ENCODE measurements around the gene SLC29A3. TPM values are rescaled to one million over a fixed set of nuclear protein-coding genes. Genes with fewer than 3 reads are reported as not detected.

Gene SLC29A3
- total RNA-seq, 1 experiment from 2014 or later: 5.9 TPM

DNA sequence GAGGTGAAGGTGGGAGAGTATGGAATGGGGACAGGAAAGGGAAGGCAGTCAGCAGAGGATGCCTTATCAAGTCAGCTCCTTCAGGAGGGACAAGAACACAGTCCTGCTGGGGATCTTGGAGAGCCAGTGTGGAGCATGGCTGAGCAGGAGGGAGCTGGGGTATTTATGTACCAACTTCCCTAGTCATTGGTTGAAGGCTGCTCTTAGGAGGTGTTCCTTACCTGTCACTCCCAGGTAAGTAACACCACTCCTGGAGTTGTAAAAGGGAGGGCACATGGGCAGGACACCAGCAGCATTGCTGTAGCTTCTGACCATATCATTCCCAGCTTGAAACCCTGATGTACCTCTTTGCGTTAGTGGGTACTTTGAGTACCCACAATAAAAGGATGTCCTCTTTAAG, 29.8 kb downstream of the SLC29A3 start:
- CTCF ChIA-PET: no interaction called here
- Histone ChIP-seq H2AFZ (ENCODE audit: low read depth, low read length, poor library complexity, severe bottlenecking) (no peak overlapping the region), H4K20me1 (ENCODE audit: insufficient read depth) (no peaks in the 10 kb centered on the region), H3K4me3 (replicated peaks in 1 of 2; ENCODE audit: low read depth in 1 of 2, low read length in 2 of 2) (no peak overlapping the region), H3K9me3 (ENCODE audit: control insufficient read depth in 1 of 2, insufficient read depth in 1 of 2, low read depth in 1 of 2, low read length in 2 of 2) (no peaks in the 10 kb centered on the region), H3K79me2 (ENCODE audit: insufficient read depth, low read length) (no peaks in the 10 kb centered on the region), H3K27me3 (ENCODE audit: insufficient read depth, low read length) (no peaks in the 10 kb centered on the region), H3K4me2 (ENCODE audit: low read length) (no peak overlapping the region), H3K4me1 (ENCODE audit: control insufficient read depth in 1 of 2, insufficient read depth in 2 of 2, low read length in 2 of 2) (peaks cover 0 to 8% of the 10 kb centered on the region in 2 experiments; a peak in 3 of 4 replicates), H3K9me2 (ENCODE audit: insufficient read depth) (no peaks in the 10 kb centered on the region), H3K27ac (ENCODE audit: low read depth, low read length) (no peak overlapping the region), H3K9ac (ENCODE audit: low read length) (no peak overlapping the region), H3K36me3 (ENCODE audit: control insufficient read depth in 1 of 2, insufficient read depth in 2 of 2, low read length in 2 of 2) (no peaks in the 10 kb centered on the region)
- RAD21 ChIA-PET (ENCODE audit: low non-redundant PET in 1 of 2, low total read pairs in 2 of 2, uncharacterized antibody in 2 of 2, unreplicated experiment in 2 of 2): no interaction called here
- TF ChIP-seq POLR2A (IDR thresholded peaks at IDR 0.05; ENCODE audit: borderline replicate concordance, extremely low read depth, insufficient read depth, insufficient read length) (no peak), SIN3A (IDR thresholded peaks at IDR 0.05; ENCODE audit: low read depth) (no peak)
- no peak for DNase-seq (ENCODE audit: low read depth, low spot score)
- intact Hi-C loops (cut with micrococcal nuclease): no loop called here
- POLR2A ChIA-PET: no interaction called here
- no peak for ATAC-seq
- BruUV-seq (replicated peaks): no TSS peak

DNA sequence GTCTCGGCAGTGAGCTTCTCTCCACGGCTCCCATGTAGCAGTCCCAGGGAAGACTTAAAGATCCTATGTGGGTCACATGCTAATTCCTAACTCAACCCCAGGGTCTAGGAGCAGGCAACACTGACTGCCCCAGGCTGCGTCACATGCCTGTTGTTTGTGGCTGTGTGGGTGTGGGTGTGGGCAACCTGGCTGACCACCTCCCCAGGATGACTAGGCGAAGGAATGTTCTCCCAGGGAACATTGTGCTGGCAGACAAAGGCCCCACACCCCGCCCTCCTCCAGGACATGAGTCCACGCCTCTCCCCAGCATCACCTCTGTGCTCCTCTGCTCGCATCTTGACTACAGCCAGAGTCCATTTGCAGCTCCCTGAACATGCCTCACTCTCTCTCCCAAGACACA, 30.3 kb downstream of the SLC29A3 start:
- no peaks in the 10 kb centered on the region for H3K79me2 ChIP-seq (ENCODE audit: insufficient read depth, low read length)
- H3K9me3 ChIP-seq (ENCODE audit: control insufficient read depth in 1 of 2, insufficient read depth in 1 of 2, low read depth in 1 of 2, low read length in 2 of 2): no peaks in the 10 kb centered on the region
- CTCF ChIA-PET: no interaction called here
- H3K4me2 ChIP-seq (ENCODE audit: low read length): no peak overlapping the region
- POLR2A ChIA-PET: no interaction called here
- no TSS peak for BruUV-seq (replicated peaks)
- no peaks in the 10 kb centered on the region for H3K9me2 ChIP-seq (ENCODE audit: insufficient read depth)
- H3K27ac ChIP-seq (ENCODE audit: low read depth, low read length): no peak overlapping the region
- H4K20me1 ChIP-seq (ENCODE audit: insufficient read depth): no peaks in the 10 kb centered on the region
- RAD21 ChIA-PET (ENCODE audit: low non-redundant PET in 1 of 2, low total read pairs in 2 of 2, uncharacterized antibody in 2 of 2, unreplicated experiment in 2 of 2): no interaction called here
- no peak overlapping the region for H3K4me3 ChIP-seq (replicated peaks in 1 of 2; ENCODE audit: low read depth in 1 of 2, low read length in 2 of 2)
- intact Hi-C loops (cut with micrococcal nuclease): no loop called here
- H2AFZ ChIP-seq (ENCODE audit: low read depth, low read length, poor library complexity, severe bottlenecking): no peak overlapping the region
- H3K9ac ChIP-seq (ENCODE audit: low read length): no peak overlapping the region
- peak; percentile 64; the same call in 1 of the 2 replicates for ATAC-seq
- no peaks in the 10 kb centered on the region for H3K36me3 ChIP-seq (ENCODE audit: control insufficient read depth in 1 of 2, insufficient read depth in 2 of 2, low read length in 2 of 2)
- no peaks in the 10 kb centered on the region for H3K27me3 ChIP-seq (ENCODE audit: insufficient read depth, low read length)
- no peak for DNase-seq (ENCODE audit: low read depth, low spot score)
- peaks cover 0 to 8% of the 10 kb centered on the region in 2 experiments; a peak in 3 of 4 replicates for H3K4me1 ChIP-seq (ENCODE audit: control insufficient read depth in 1 of 2, insufficient read depth in 2 of 2, low read length in 2 of 2)
- TF ChIP-seq ZNF274 (IDR thresholded peaks at IDR 0.05; ENCODE audit: low read depth, low read length): no peak
- TF ChIP-seq, protein P1, sequence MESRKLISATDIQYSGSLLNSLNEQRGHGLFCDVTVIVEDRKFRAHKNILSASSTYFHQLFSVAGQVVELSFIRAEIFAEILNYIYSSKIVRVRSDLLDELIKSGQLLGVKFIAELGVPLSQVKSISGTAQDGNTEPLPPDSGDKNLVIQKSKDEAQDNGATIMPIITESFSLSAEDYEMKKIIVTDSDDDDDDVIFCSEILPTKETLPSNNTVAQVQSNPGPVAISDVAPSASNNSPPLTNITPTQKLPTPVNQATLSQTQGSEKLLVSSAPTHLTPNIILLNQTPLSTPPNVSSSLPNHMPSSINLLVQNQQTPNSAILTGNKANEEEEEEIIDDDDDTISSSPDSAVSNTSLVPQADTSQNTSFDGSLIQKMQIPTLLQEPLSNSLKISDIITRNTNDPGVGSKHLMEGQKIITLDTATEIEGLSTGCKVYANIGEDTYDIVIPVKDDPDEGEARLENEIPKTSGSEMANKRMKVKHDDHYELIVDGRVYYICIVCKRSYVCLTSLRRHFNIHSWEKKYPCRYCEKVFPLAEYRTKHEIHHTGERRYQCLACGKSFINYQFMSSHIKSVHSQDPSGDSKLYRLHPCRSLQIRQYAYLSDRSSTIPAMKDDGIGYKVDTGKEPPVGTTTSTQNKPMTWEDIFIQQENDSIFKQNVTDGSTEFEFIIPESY (IDR thresholded peaks at IDR 0.05; ENCODE audit: extremely low read depth, insufficient replicate concordance, low read length): no peak
- TF ChIP-seq CEBPB (IDR thresholded peaks at IDR 0.05; ENCODE audit: low read depth): no peak
- no peak for TF ChIP-seq TCF7L2 (IDR thresholded peaks at IDR 0.05; ENCODE audit: borderline replicate concordance, extremely low read depth, insufficient read depth, insufficient read length)
- no peak for TF ChIP-seq EZH2 (IDR thresholded peaks at IDR 0.05)
- no peak for TF ChIP-seq SIN3A (IDR thresholded peaks at IDR 0.05; ENCODE audit: low read depth)
- no peak for TF ChIP-seq SP1 (IDR thresholded peaks at IDR 0.05; ENCODE audit: low read depth)
- no peak for TF ChIP-seq EGR1 (IDR thresholded peaks at IDR 0.05; ENCODE audit: low read depth)
- TF ChIP-seq ELF1 (IDR thresholded peaks at IDR 0.05; ENCODE audit: borderline replicate concordance, low read depth): no peak
- TF ChIP-seq, protein P2, sequence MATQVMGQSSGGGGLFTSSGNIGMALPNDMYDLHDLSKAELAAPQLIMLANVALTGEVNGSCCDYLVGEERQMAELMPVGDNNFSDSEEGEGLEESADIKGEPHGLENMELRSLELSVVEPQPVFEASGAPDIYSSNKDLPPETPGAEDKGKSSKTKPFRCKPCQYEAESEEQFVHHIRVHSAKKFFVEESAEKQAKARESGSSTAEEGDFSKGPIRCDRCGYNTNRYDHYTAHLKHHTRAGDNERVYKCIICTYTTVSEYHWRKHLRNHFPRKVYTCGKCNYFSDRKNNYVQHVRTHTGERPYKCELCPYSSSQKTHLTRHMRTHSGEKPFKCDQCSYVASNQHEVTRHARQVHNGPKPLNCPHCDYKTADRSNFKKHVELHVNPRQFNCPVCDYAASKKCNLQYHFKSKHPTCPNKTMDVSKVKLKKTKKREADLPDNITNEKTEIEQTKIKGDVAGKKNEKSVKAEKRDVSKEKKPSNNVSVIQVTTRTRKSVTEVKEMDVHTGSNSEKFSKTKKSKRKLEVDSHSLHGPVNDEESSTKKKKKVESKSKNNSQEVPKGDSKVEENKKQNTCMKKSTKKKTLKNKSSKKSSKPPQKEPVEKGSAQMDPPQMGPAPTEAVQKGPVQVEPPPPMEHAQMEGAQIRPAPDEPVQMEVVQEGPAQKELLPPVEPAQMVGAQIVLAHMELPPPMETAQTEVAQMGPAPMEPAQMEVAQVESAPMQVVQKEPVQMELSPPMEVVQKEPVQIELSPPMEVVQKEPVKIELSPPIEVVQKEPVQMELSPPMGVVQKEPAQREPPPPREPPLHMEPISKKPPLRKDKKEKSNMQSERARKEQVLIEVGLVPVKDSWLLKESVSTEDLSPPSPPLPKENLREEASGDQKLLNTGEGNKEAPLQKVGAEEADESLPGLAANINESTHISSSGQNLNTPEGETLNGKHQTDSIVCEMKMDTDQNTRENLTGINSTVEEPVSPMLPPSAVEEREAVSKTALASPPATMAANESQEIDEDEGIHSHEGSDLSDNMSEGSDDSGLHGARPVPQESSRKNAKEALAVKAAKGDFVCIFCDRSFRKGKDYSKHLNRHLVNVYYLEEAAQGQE (IDR thresholded peaks at IDR 0.05; ENCODE audit: low read depth): no peak
- TF ChIP-seq, protein P3, sequence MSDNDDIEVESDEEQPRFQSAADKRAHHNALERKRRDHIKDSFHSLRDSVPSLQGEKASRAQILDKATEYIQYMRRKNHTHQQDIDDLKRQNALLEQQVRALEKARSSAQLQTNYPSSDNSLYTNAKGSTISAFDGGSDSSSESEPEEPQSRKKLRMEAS (IDR thresholded peaks at IDR 0.05): no peak
- no peak for TF ChIP-seq SRF (IDR thresholded peaks at IDR 0.05; ENCODE audit: low read depth)
- no peak for TF ChIP-seq JUND (IDR thresholded peaks at IDR 0.05)
- no peak for TF ChIP-seq YY1 (IDR thresholded peaks at IDR 0.05; ENCODE audit: extremely low read depth, insufficient replicate concordance, low read depth, low read length)
- no peak for TF ChIP-seq FOSL1 (IDR thresholded peaks at IDR 0.05; ENCODE audit: low read depth)
- TF ChIP-seq CBX3 (IDR thresholded peaks at IDR 0.05; ENCODE audit: low read depth): no peak
- TF ChIP-seq EZH2phosphoT487 (IDR thresholded peaks at IDR 0.05; ENCODE audit: borderline replicate concordance): no peak
